Stimulated activated naive CD8-positive, alpha-beta T cell treated with anti-CD3 and anti-CD28 coated beads, Interleukin-15, Interleukin-2, amounts not matched to agents 100 ng/mL and 50 ng/mL, for 24 hours (primary cell): Measurements from ENCODE around the gene NTRK1.
A peak's percentile ranks its signal among the peaks of the same experiment; 100 is the strongest.

ENCODE experiments used
- H3K27ac Mint-ChIP-seq: one replicate; pipeline ENCODE4 v1.8.0; 2021; ENCODE audit warnings: mild to moderate bottlenecking, mixed read lengths
- H3K27me3 Mint-ChIP-seq: one replicate; pipeline ENCODE4 v1.8.0; 2021; ENCODE audit warnings: mixed read lengths
- H3K36me3 Mint-ChIP-seq: one replicate; pipeline ENCODE4 v1.8.0; 2021; ENCODE audit warnings: low read depth, mixed read lengths
- H3K4me1 Mint-ChIP-seq: one replicate; pipeline ENCODE4 v1.8.0; 2021; ENCODE audit warnings: low read depth, mixed read lengths
- H3K4me3 Mint-ChIP-seq: one replicate; pipeline ENCODE4 v1.8.0; 2021; ENCODE audit warnings: mild to moderate bottlenecking, mixed read lengths
- H3K9me3 Mint-ChIP-seq: one replicate; pipeline ENCODE4 v1.8.0; 2021; ENCODE audit warnings: mixed read lengths

Gene NTRK1

DNA sequence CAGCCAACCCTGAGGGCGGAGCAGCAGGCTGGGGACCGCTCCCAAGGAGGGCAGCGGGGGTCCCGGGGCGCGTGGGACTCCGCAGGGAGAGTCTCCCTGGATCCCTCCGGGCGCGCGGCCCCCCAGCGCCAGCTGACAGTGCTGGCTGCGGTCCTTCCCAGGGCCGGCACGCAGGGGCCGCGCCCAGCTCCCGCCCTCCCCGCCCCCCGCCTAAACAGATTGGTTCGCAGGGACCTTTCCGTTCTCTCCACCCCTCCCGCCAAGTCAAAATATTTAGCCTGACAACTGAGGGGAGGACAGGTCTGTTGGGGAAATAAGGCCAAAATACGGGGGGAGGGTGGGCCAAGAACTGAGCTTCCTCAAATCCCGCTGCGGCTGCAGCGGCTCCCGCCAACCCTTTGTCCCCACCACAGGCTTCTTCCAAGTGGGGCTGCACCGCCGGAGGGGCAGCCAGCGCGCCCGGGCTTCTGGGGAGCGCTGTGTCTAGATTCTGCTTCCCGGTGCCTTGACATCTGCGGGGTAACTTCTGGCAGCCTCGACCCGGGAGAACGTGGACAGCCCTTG, 1.6 kb upstream of the NTRK1 start, which contains the start of gene INSRR:
Gene INSRR, minus strand, starts transcription at position 159 of the 564 bp plus-strand sequence. CDS start 496 bp downstream, outside the sequence.
- H3K27me3 Mint-ChIP-seq: peaks cover 51% of the 10 kb centered on the region
- no peaks in the 10 kb centered on the region for H3K9me3 Mint-ChIP-seq
- H3K4me3 Mint-ChIP-seq: peak within 1 kb of the TSS; percentile 80
- H3K27ac Mint-ChIP-seq: no peak within 1 kb of the TSS
- H3K36me3 Mint-ChIP-seq: no peaks in the 10 kb centered on the region
- H3K4me1 Mint-ChIP-seq: peaks cover 42% of the 10 kb centered on the region

DNA sequence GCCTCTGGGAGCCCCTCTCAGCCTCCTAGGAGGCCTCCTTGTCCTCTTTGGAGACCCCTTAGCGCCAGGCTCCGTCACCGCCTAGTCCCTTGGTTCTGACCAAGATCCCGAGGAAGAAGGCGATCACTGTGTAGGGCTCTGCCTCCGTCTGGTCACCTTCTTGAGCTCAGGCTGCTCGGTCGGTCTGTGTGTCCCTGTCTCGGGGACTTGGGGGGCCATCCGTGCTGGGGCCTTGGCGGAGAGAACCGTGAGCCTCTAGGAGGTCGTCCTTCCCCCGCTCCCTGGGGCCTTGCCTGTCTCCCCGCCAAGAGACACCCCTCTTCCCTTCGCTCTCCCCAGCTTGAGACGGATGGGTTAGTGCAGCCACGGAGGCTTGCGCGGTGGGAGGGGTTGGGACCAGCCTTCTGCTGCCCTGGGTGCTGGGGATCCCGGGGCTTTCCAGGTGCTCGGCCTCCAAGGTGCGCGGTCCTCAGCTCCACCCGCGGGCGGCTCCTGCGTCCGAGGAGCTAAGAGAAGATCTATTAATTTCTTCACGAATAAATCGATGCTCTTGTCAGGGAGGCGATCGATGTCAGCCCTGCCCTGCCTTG, 1.0 kb upstream of the NTRK1 start:
- no peak overlapping the region for H3K27ac Mint-ChIP-seq

DNA sequence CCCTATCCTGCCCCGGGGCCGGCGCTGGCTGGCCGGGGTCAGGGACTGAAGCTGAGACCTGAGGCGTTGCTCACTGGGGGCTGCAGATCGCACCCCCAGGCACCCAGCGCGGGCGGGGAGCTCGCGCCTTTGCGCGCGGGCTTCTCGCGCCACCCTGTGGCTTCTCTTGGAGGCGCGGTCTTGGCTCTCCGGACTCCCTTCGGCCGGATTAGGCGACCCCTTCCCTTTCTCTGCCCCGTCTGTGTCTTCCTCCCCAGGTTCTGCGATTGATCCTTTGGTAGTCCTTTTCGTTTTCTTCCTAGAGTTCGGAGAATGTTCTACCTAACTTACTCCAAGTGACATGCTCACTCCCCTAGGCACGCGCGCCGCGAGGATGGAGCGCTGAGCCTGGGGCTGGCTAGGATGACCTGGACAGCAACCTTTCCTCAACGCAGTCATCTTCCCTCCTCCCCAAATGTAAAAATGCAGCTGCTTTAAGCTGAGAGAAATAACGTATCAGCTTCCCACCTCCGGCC, 495 bp upstream of the NTRK1 start:
- H3K9me3 Mint-ChIP-seq: no peaks in the 10 kb centered on the region
- H3K27ac Mint-ChIP-seq: no peak overlapping the region
- peaks cover 50% of the 10 kb centered on the region for H3K4me1 Mint-ChIP-seq
- peaks cover 57% of the 10 kb centered on the region for H3K27me3 Mint-ChIP-seq
- peak overlapping the region; percentile 80 for H3K4me3 Mint-ChIP-seq
- H3K36me3 Mint-ChIP-seq: no peaks in the 10 kb centered on the region

More for the DNA sequence above, 1.0 kb upstream of the NTRK1 start:
- Mint-ChIP-seq H3K4me3 (peak overlapping the region; percentile 80), H3K4me1 (peaks cover 45% of the 10 kb centered on the region), H3K9me3 (no peaks in the 10 kb centered on the region), H3K36me3 (no peaks in the 10 kb centered on the region), H3K27me3 (peaks cover 55% of the 10 kb centered on the region)

DNA sequence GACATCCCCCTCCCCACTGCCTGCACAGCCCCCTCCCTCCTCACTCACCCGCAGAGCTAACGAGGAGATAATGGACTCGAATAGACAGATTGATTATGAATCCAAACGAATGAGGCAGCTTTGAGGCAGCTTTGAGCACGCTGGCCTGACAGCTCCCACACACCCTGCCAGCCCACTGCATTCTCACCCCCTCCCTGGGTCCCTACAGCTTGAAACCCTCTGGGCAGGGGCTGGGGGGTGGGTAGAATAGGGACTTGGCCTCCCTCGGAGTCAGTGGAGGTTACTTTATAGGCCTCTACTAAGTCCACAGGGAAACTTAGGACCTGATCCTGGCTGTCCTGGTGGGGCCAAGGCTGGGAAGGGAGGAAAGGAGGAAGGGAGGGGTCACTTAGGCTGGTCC, 1.9 kb downstream of the NTRK1 start:
- Mint-ChIP-seq H3K36me3 (no peaks in the 10 kb centered on the region), H3K4me1 (peaks cover 73% of the 10 kb centered on the region), H3K4me3 (peak overlapping the region; percentile 63), H3K27ac (peak overlapping the region; percentile 76), H3K27me3 (peaks cover 62% of the 10 kb centered on the region), H3K9me3 (no peaks in the 10 kb centered on the region)

- H3K4me1 Mint-ChIP-seq: peaks cover 73% of the 10 kb centered on the region
- H3K9me3 Mint-ChIP-seq: no peaks in the 10 kb centered on the region
- peak overlapping the region; percentile 76 for H3K27ac Mint-ChIP-seq
- no peaks in the 10 kb centered on the region for H3K36me3 Mint-ChIP-seq
- H3K4me3 Mint-ChIP-seq: peak overlapping the region; percentile 63
- H3K27me3 Mint-ChIP-seq: peaks cover 57% of the 10 kb centered on the region
Observed at GRCh38 chr1:156862997-156863599, 2.4 kb downstream of the NTRK1 start.

DNA sequence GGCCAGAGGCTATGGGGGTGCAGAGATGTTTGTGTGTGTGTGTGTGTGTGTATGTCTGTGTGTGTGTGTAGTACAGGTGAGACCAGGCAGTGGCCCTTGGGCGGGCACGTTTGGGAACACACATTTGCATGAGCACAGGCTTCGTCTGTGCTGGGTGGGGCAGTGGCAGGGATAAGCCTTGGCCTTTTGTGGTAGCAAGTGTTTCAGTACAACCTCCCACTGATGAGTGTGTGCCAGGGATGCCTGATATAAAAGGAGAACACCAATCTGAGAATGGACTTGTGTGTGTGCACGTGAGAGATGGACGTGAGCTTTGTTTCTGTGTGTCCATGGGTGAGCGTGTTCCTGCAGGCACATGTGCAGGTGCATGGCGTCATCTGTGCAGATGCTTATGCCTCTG, 3.0 kb downstream of the NTRK1 start:
- Mint-ChIP-seq H3K4me1 (peaks cover 70% of the 10 kb centered on the region), H3K36me3 (no peaks in the 10 kb centered on the region), H3K27ac (peak overlapping the region; percentile 76), H3K9me3 (no peaks in the 10 kb centered on the region), H3K4me3 (peak overlapping the region; percentile 63), H3K27me3 (peaks cover 51% of the 10 kb centered on the region)

DNA sequence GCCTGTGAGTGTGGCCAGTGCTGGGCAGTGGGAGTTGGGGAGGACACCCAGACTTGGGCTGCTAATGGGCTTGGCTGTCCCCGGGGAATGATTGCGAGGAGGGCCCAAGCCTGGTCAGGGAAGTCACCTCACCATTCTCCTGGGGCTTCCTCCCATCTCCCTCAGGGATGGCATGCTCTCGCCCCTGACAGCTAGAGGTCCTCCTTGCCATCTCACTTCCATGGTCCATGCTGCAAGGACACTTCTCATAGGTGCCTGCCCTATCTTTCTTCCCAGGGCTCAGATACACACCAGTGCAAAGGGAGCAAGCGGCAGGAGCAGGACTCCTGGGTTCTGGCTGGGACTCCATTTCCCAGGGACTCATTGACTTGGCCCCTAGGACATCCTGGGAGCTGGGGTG, 4.1 kb downstream of the NTRK1 start:
- Mint-ChIP-seq H3K27me3 (peaks cover 44% of the 10 kb centered on the region), H3K36me3 (no peaks in the 10 kb centered on the region), H3K27ac (no peak overlapping the region), H3K9me3 (no peaks in the 10 kb centered on the region), H3K4me1 (peaks cover 63% of the 10 kb centered on the region), H3K4me3 (no peak overlapping the region)

DNA sequence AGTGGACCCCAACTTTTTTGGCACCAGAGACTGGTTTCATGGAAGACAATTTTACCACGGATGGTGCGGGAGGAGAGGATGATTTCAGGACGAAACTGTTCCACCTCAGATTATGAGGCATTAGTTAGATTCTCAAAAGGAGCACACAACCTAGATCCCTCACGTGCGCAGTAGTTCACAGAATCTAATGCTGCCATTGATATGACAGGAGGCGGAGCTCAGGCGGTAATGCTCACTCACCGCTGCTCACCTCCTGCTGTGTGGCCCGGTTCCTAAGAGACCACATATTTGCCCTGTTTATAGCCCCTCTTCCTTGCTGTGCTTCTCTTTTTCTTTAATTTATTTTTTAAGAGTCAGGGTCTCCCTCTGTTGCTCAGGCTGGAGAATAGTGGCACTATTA, 4.6 kb downstream of the NTRK1 start:
- peaks cover 61% of the 10 kb centered on the region for H3K4me1 Mint-ChIP-seq

DNA sequence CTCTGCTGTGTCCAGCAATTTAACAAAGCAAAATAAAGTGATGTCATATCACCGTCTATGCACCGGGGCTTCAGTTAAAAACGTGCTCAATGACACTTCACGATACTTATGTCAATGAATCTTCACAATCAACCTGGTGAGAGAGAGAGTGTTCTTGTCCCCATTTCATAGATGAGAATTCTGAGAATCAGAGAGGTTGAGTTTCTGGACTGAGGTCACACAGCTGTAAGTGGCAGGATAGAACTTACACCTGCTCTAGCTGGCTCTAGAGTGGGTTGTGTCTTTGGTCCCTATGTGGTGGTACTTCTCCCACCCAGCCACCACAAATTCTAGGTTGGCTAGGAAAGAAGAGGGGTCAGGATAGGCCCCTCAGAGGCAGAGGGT, 5.2 kb downstream of the NTRK1 start:
- Mint-ChIP-seq H3K4me3 (peak overlapping the region; percentile 51), H3K4me1 (peaks cover 64% of the 10 kb centered on the region), H3K36me3 (no peaks in the 10 kb centered on the region), H3K27me3 (peaks cover 38% of the 10 kb centered on the region), H3K9me3 (no peaks in the 10 kb centered on the region), H3K27ac (peak overlapping the region; percentile 85)

More for the DNA sequence above, 4.6 kb downstream of the NTRK1 start:
- H3K36me3 Mint-ChIP-seq: no peaks in the 10 kb centered on the region
- H3K9me3 Mint-ChIP-seq: no peaks in the 10 kb centered on the region
- no peak overlapping the region for H3K27ac Mint-ChIP-seq
- no peak overlapping the region for H3K4me3 Mint-ChIP-seq
- H3K27me3 Mint-ChIP-seq: peaks cover 41% of the 10 kb centered on the region

GRCh38 chr1:156866249-156866909, 5.7 kb downstream of the NTRK1 start:
- H3K27me3 Mint-ChIP-seq: peaks cover 35% of the 10 kb centered on the region
- H3K4me1 Mint-ChIP-seq: peaks cover 67% of the 10 kb centered on the region
- H3K27ac Mint-ChIP-seq: peak overlapping the region; percentile 85
- H3K9me3 Mint-ChIP-seq: no peaks in the 10 kb centered on the region
- H3K4me3 Mint-ChIP-seq: peak overlapping the region; percentile 51
- no peaks in the 10 kb centered on the region for H3K36me3 Mint-ChIP-seq

GRCh38 chr1:156868341-156868740, 7.7 kb downstream of the NTRK1 start:
- no peak overlapping the region for H3K4me3 Mint-ChIP-seq
- H3K4me1 Mint-ChIP-seq: peaks cover 50% of the 10 kb centered on the region
- peaks cover 26% of the 10 kb centered on the region for H3K27me3 Mint-ChIP-seq
- H3K9me3 Mint-ChIP-seq: no peaks in the 10 kb centered on the region
- no peak overlapping the region for H3K27ac Mint-ChIP-seq
- H3K36me3 Mint-ChIP-seq: no peaks in the 10 kb centered on the region

DNA sequence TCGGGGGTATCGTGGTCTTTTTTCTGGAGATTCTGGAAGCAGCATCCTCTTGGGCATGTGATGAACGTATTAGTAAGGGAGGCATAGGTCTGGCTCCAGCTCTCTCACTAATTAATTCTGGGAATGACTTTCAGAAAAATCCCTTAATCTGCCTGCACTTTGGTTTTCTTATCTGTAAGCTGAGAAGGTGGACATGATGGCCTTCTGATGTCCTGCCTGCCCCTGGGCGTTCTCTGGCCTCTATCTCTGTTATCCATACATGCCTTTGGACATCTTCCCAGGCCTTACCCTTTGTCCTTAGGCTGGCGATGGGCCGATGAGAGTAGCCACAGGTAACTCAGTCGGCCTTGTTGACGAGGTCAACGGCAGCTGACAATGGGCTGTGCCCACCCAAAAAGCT, 8.8 kb downstream of the NTRK1 start:
- Mint-ChIP-seq H3K27ac (no peak overlapping the region), H3K4me3 (no peak overlapping the region), H3K4me1 (peaks cover 39% of the 10 kb centered on the region), H3K9me3 (no peaks in the 10 kb centered on the region), H3K27me3 (peaks cover 16% of the 10 kb centered on the region), H3K36me3 (no peaks in the 10 kb centered on the region)

GRCh38 chr1:156873659-156874058, 13.0 kb downstream of the NTRK1 start:
- no peaks in the 10 kb centered on the region for H3K9me3 Mint-ChIP-seq
- H3K36me3 Mint-ChIP-seq: no peaks in the 10 kb centered on the region
- no peak overlapping the region for H3K4me3 Mint-ChIP-seq
- H3K27ac Mint-ChIP-seq: no peak overlapping the region
- H3K4me1 Mint-ChIP-seq: peaks cover 12% of the 10 kb centered on the region
- peaks cover 5% of the 10 kb centered on the region for H3K27me3 Mint-ChIP-seq

DNA sequence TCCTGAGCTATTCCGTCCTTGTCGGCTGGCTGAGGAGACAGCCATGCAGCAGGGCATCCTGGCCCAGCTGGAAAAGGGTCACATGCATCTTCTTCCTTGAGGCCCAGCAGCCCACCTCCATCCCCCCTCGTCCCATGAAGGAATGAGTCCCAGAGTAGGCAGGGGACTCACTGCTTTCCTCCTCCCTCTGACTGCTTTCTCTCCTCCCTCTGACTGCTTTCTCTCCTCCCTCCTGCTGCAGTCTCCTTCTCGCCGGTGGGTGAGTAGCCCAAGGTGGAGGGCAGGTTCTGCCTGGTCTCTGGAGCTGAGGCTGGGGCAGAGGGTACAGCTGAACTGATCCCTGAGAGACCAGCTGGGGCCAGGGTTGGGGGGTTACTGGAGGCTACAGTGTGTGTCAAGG, 13.5 kb downstream of the NTRK1 start:
- Mint-ChIP-seq H3K4me3 (no peak overlapping the region), H3K27me3 (peaks cover 5% of the 10 kb centered on the region), H3K36me3 (no peaks in the 10 kb centered on the region), H3K4me1 (peaks cover 12% of the 10 kb centered on the region), H3K27ac (no peak overlapping the region), H3K9me3 (no peaks in the 10 kb centered on the region)
